Esophagus mucosa (tissue), 1 donor: ENCODE measurements around the gene NFATC3. TPM values are rescaled to one million over a fixed set of nuclear protein-coding genes. Genes with fewer than 3 reads are reported as not detected.

Source experiments
- ATAC-seq: fragments of 200-7000 bp; cut with Tn5 transposase; one replicate; pipeline ENCODE4 v1.9.1; 2020
- total RNA-seq: library from RNA; stranded (reverse); gene quantifications from one replicate; pipeline ENCODE4 v1.2.4, GENCODE V29; 2023
- donor health status: DM: yes; HTN: yes; CAD: no.

The NFATC3 gene
- 17.6 TPM for total RNA-seq

DNA sequence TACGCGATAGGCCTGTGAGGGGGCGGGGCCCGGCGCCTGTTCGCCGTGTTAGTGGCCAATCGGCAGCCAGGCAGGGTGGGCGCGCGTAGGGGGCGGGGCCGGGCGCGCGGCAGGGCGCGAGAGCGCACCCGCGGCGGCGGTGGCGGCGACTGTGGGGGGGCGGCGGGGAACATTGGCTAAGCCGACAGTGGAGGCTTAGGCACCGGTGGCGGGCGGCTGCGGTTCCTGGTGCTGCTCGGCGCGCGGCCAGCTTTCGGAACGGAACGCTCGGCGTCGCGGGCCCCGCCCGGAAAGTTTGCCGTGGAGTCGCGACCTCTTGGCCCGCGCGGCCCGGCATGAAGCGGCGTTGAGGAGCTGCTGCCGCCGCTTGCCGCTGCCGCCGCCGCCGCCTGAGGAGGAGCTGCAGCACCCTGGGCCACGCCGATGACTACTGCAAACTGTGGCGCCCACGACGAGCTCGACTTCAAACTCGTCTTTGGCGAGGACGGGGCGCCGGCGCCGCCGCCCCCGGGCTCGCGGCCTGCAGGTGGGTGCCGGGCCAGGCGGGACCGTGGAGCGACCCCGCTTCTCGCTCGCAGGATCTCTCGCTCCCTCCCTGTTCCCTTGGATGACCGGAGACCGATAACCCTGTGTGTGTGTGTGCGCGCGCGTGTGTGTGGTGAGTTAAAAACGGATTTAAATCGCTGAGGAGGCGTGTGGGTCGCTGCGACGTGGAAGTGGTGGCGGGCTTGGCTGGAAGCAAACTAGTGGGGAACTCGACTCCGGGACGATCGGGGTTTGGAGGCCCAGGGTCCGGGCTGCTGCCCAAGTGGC lies at the start of gene NFATC3:
NFATC3 (plus strand) TSS at position 112 of the 813 bp plus-strand sequence; CDS start at position 424, 312 bp downstream.
- ATAC-seq = peak; percentile 95

DNA sequence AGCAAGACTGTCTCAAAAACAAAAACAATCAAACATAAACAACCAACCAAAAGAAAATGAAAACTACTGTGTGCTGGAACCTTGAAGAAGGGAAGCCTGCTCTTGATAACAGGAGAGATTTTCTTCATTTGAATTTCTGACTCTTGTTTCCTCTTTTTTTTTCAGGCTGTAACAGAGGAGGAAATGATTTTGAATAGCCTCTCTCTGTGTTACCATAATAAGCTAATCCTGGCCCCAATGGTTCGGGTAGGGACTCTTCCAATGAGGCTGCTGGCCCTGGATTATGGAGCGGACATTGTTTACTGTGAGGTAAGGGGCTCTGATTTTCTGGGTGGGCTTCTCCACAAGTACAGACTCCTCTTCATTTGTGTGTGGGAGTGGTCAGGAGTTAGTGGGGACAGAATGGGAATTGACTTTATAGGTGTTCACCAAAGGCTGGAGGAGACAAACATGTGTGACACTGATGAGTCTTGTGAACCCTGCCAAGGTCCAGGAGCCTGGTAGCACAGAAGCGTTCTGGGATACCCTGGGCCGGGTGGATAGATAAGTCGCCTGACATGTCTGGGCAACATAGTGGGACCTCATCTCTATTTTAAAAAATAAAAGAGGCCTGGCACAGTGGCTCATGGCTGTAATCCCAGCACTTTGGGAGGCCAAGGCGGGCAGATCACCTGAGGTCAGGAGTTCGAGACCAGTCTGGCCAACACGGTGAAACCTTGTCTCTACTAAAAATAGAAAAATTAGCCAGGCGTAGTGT lies 47.2 kb upstream of the NFATC3 start:
- ATAC-seq = no peak

GRCh38 chr16:68040506-68041288 lies 44.5 kb upstream of the NFATC3 start:
- peak; percentile 98 for ATAC-seq

DNA sequence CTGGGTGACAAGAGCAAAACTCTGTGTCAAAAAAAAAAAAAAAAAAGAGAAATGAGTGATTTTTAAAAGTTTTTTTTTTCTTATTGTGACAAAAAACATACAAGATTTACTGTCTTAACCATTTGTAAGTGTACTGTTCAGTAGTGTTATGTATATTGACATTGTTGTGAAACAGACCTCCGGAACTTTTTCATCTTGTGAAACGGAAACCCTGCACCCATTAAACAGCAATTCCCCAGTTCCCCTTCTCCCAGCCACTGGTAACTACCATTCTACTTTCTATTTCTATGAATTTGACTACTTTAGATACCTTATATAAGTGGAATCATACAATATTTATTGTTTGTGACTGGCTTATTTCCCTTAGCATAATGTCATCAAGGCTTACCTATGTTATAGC lies 43.4 kb upstream of the NFATC3 start:
- no peak for ATAC-seq

DNA sequence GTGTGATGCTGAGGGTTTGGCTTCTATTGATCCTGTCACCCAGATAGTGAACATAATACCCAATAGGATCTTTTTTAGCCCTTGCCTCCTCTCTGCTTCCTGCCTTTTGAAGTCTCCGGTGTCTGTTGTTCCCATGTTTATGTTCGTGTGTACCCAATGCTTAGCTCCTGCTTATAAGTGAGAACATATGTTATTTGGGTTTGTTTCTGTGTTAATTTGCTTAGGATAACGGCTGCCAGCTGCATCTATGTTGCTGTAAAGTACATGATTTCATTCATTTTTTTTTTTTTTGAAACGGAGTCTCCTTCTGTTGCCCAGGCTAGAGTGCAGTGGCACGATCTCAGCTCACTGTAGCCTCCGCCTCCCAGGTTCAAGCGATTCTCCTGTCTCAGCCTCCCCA lies 39.1 kb upstream of the NFATC3 start:
- ATAC-seq = no peak

DNA sequence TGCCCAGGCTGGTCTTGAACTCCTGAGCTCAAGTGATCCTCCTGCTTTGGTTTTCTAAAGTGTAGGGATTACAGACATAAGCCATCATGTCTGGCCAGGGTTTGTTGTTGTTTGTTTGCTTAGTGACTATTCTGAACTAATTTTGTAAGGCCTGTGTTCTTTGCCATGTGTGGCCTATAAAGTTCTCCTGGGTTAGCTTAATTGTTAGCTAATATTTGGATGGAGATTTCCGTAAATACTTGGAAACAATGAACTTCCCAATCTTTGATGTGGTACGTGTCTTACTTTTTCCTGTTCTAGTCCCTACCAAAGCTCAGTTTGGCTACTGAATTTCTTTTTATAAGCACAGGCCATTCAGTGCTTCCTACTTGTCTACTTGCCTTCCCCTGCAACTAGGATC lies 37.2 kb upstream of the NFATC3 start:
- no peak for ATAC-seq

- ATAC-seq = peak; percentile 80
Measured at GRCh38 chr16:68049449-68049848, 35.7 kb upstream of the NFATC3 start.

DNA sequence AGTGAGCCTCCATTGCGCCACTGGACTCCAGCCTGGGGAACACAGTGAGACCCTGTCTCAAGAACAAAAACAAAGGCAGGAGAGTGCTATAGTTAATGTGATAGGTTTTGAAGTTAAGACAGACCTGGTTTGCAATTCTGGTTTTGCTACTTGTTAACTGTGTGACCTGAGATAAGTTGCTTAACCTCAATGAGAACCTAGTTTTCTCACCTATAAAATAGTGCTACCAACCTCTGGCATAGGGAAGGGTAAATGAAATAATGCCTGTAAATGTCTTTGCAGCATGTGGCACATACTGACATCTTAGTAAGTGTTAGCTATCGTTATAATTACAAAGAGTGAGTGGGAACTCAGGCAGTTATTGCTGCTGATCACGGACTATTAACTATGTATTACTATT lies 29.8 kb upstream of the NFATC3 start:
- no peak for ATAC-seq

GRCh38 chr16:68059804-68060203 lies 25.4 kb upstream of the NFATC3 start:
- no peak for ATAC-seq

GRCh38 chr16:68061396-68061795 lies 23.8 kb upstream of the NFATC3 start:
- ATAC-seq = no peak

DNA sequence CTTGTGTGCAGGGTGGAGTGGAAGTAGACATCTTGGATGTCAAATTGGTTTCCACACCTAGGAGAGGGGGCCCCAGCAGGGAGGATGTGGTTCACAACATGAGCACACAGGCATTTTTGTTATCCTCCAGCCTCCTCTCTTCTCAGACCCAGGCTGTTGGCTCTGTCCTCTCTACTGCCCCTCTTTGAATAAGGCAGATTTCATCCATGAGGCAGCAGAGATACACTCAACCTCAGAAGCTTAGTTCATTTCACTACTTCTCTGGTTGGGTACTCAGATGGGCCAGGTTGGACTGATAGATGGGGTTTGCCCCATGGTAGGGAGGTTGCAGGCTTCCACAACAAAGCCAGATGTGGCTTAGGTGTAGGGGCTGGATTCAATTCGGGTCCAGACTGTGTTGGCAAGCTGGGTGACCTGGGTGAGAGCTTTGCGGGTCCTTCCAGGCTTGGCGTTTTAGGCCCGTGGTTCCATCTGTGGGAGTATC lies 22.2 kb upstream of the NFATC3 start:
- no peak for ATAC-seq

DNA sequence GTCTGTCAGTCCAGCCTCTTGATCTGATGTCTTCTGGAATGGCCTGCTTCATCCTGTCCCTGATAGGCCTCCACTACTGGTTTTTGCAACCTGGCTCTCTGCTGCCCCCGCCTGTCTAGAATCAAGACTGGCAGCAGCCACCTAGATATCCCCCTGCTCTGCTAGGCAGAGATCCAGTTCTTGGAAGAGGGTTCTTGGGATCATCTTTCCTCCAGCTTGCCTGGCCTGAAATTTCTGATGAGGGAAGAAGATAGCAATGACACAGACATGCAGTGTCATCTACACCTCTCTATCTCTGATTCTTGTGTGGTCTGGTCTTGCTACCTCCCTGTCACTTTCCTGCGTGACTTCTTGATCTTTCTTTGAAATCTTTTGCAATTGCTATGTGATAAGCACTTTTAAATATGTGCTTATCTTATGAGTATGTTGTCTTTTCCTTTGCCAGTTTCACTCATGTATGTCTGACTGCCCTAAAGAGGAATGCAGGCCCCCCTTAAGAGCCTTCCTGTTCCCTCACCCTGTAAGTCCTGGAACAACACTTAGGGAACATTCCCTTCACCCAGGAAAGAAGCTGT lies 20.3 kb upstream of the NFATC3 start:
- peak; percentile 81 for ATAC-seq

DNA sequence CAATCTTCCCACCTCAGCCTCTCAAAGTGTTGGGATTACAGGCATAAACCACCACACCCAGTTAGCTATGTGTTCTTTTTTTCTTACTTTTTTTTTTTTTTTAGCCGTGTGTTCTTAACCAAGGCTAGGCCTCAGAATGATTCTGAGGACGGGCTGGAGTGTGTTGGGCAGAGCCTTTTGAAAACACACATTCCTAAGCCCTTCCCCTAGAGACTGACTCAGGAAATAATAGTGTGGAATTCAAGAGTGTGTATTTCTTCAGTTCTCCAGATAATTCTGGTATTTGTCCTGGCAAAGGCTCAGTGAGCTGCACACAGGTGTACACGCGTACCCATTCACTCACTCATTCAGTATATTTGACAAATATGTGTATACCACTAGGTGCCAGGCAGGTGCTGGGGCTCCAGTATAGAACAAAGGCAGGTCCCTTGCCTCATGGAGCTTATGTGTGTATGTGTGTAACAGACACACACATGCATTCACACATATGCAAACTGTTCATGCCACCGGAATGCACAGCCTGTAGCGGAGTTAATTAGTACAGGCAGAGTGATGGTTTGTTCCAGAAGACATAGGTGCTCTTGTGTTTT lies 19.4 kb upstream of the NFATC3 start:
- ATAC-seq = peak; percentile 14

DNA sequence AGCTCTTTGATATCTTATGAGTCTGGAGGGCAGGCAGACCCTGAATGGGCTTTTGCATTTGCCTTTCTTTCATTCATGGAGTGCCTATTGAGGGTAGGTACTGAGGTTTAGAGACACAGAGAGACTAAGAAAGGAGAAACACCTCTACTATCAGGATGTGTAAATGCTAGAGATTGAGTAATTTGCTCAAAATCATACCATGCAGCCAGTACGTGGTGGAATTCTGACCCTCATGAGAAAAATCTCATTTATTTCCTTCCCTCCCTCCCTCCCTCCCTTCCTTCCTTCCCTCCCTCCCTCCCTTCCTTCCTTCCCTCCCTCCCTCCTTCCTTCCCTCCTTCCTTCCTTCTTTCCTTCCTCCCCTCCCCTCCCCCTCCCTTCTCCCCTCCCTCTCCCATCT lies 18.4 kb upstream of the NFATC3 start:
- no peak for ATAC-seq

DNA sequence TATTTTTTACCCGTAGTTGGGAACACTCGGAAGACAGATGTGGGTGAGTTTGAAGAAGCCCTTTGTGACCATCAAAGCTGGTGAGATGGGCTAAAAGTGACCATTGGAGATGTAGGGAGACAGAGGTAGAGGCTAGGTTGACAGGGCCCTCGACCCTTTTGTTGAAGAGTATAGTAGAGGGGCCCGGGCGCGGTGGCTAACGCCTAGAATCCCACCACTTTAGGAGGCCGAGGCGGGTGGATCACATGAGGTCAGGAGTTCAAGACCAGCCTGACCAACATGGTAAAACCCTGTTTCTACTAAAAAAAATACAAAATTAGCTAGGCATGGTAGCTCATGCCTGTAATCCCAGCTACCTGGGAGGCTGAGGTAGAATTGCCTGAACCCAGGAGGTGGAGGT lies 16.2 kb upstream of the NFATC3 start:
- ATAC-seq = no peak

GRCh38 chr16:68069511-68070248 lies 15.5 kb upstream of the NFATC3 start:
- no peak for ATAC-seq

- no peak for ATAC-seq
Measured at GRCh38 chr16:68070249-68070730, 14.9 kb upstream of the NFATC3 start.

DNA sequence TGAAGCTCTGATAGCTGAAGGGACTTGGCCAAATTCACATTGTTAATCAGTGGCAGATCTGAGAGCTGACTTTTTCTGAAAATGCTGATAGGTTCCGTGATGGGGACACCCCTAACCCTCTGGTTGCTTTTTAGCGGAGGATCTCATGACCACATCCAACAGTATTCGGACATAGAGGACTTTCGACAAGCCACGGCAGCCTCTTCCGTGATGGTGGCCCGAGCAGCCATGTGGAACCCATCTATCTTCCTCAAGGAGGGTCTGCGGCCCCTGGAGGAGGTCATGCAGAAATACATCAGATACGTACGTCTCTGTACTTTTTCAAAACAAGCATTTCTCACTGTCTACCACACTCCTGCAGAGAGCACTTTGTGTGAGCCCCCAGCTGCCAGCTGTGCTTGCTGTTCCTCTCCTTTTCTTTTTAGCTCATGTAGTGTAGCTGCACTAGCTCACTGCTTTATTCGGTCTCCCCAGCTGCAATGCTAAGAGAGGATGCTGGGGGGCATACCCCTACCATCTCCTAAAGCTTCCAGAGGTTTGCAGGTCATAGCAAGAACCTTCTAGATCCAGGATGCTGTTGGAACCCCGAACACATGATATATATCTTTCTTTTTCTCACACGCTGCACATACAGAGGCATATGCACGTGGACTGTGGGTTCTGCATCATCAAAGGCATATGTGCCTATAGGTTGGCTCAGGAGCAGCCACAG lies 14.2 kb upstream of the NFATC3 start:
- ATAC-seq = no peak

- ATAC-seq = no peak
Measured at GRCh38 chr16:68071518-68071901, 13.7 kb upstream of the NFATC3 start.

DNA sequence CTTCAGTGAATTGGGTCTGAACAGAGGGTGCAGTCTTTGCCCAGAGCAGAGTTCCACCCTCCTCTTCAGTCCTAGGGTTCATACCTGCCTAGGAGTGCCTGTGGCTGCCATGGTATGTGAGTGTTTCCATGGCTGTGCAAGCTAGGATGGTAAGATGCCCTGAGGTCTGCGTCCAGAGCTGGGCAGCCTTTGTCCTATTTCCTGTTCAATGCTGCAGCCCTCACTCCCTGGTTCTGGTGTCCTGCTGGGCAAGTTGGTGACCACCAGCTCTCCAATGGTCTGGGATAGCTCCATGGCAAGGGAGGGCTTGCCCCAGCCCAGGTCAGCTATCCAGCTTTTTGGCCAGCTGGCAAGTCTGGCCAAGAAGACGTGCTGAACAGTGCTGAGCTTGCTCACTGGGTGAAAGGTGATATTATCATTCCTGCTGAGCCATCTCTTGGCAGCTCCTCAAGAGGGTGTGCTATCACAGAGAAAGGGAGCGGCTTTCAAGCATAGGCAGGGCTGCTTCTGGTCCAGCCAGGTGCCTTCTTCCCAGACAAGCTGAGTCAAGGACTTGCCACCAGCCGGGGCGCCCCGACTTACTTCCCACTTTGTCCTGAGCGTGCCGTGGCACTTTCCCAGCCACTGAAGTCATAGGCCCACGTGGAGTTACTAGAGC lies 13.0 kb upstream of the NFATC3 start:
- ATAC-seq = peak; percentile 89
